ENCODE results near the gene PRSS33. TPM values are rescaled to one million over a fixed set of nuclear protein-coding genes. Genes with fewer than 3 reads are reported as not detected.

PRSS33 gene
- total RNA-seq, 1 donor from 2014 or later: not detected

DNA sequence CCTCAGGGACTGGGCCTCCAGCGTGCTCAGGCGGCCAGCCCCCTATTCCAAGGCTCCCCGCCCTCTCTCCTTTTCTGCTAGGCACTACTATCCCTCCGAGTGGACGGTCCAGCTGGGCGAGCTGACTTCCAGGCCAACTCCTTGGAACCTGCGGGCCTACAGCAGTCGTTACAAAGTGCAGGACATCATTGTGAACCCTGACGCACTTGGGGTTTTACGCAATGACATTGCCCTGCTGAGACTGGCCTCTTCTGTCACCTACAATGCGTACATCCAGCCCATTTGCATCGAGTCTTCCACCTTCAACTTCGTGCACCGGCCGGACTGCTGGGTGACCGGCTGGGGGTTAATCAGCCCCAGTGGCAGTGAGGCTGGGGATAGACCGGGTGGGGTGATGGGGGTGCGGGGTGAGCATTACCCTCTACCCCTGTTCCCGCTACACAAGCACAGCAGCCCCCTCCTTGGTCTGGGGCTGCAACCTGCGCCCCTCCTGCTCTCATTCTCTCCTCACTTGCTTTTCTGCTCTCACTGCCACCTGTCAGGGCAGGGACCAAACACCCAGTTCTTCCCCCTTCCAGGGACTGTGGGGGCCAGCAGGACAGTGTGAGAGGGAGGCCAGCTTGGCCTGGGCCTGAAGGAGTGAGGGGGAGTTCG is 12.0 kb upstream of the PRSS33 start:
- Histone ChIP-seq H3K27me3 (ENCODE audit: control insufficient read depth, insufficient read depth, low read length) (no peaks in the 10 kb centered on the region), H3K36me3 (ENCODE audit: control insufficient read depth, insufficient read depth, low read length) (no peaks in the 10 kb centered on the region), H3K4me3 (ENCODE audit: low read depth, low read length) (no peak overlapping the region)
- no peak for FAIRE-seq
- no peak for DNase-seq (ENCODE audit: low read depth)
- TF ChIP-seq, protein P1, sequence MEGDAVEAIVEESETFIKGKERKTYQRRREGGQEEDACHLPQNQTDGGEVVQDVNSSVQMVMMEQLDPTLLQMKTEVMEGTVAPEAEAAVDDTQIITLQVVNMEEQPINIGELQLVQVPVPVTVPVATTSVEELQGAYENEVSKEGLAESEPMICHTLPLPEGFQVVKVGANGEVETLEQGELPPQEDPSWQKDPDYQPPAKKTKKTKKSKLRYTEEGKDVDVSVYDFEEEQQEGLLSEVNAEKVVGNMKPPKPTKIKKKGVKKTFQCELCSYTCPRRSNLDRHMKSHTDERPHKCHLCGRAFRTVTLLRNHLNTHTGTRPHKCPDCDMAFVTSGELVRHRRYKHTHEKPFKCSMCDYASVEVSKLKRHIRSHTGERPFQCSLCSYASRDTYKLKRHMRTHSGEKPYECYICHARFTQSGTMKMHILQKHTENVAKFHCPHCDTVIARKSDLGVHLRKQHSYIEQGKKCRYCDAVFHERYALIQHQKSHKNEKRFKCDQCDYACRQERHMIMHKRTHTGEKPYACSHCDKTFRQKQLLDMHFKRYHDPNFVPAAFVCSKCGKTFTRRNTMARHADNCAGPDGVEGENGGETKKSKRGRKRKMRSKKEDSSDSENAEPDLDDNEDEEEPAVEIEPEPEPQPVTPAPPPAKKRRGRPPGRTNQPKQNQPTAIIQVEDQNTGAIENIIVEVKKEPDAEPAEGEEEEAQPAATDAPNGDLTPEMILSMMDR (IDR thresholded peaks at IDR 0.05; ENCODE audit: insufficient read depth, low read length, severe bottlenecking): no peak

DNA sequence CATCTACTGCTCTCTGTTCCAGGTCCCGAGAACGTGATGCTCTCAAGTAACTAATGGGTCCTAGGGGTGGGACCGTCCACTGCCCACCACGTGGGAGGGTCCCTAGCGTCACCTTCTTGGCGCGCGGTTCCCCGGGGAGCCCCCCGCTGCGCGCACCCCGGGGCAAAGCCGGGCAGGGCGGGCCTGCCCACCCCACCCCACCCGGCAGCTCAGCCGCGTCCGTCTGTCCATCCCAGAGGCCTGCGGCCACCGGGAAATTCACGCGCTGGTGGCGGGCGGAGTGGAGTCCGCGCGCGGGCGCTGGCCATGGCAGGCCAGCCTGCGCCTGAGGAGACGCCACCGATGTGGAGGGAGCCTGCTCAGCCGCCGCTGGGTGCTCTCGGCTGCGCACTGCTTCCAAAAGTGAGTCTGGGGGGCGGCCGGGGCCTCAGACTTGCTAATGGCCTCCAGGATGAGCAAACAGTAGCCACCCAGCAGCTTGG is 11.4 kb upstream of the PRSS33 start:
- no peak for DNase-seq (ENCODE audit: low read depth)
- no peaks in the 10 kb centered on the region for H3K27me3 ChIP-seq (ENCODE audit: control insufficient read depth, insufficient read depth, low read length)
- H3K4me3 ChIP-seq (ENCODE audit: low read depth, low read length): no peak overlapping the region
- FAIRE-seq: no peak
- TF ChIP-seq, protein P1 (IDR thresholded peaks at IDR 0.05; ENCODE audit: insufficient read depth, low read length, severe bottlenecking): no peak
- H3K36me3 ChIP-seq (ENCODE audit: control insufficient read depth, insufficient read depth, low read length): no peaks in the 10 kb centered on the region

DNA sequence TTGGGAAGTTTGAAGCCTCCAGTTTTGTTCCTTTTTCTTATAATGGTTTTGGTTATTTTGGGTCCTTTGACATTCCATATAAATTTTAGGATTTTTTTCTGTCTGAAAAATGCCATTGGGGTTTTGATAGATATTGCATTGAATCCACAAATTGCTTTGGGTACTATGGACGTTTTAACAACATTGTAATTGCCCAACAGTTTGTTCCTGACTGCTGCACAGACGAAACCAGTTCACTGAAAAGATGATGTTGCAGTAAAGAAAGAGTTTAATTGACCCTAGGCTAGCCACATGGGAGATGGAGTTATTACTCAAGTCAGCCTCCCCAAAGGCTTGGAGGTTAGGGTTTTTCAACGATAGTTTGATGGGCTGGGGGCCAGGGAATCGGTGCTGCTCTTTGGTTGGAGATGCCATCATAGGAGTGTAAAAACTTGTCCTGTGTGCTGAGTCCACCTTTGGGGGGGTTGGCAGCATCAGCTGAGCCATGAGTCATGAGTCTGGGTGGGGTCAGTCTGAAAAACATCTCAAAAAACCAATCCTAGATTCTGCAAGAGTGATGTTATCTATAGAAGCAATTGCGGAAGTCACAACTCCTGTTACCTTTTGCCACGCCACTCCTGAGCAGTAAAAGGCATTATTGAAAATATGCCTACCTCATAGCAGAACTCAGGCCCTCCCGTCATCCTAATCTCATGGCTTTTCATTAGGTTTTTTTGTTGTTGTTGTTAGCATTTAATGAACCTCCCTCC is 8.2 kb upstream of the PRSS33 start:
- FAIRE-seq (no peak), DNase-seq (ENCODE audit: low read depth) (peak; percentile 26)
- Histone ChIP-seq H3K4me3 (ENCODE audit: low read depth, low read length) (no peak overlapping the region), H3K27me3 (ENCODE audit: control insufficient read depth, insufficient read depth, low read length) (no peaks in the 10 kb centered on the region), H3K36me3 (ENCODE audit: control insufficient read depth, insufficient read depth, low read length) (no peaks in the 10 kb centered on the region)
- TF ChIP-seq, protein P1 (IDR thresholded peaks at IDR 0.05; ENCODE audit: insufficient read depth, low read length, severe bottlenecking): no peak

DNA sequence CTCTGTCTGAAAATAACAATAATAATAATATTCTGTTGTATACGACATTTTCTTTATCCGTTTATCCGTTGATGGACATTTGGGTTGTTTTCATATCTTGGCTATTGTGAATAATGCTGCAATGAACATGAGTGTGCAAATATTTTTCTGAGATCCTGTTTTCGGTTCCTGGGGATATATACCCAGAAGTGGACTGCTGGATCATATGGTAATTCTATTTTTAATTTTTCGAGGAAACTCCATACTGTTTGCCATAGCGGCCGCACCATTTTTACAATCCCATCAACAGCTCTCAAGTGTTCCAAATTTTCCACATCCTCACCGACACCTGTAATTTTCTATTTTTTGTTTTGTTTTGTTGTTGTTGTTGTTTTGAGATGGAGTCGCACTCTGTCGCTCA is 5.6 kb upstream of the PRSS33 start:
- Histone ChIP-seq H3K27me3 (ENCODE audit: control insufficient read depth, insufficient read depth, low read length) (peaks cover 2% of the 10 kb centered on the region), H3K36me3 (ENCODE audit: control insufficient read depth, insufficient read depth, low read length) (no peaks in the 10 kb centered on the region), H3K4me3 (ENCODE audit: low read depth, low read length) (no peak overlapping the region)
- DNase-seq (ENCODE audit: low read depth) (no peak), FAIRE-seq (no peak)
- TF ChIP-seq, protein P1 (IDR thresholded peaks at IDR 0.05; ENCODE audit: insufficient read depth, low read length, severe bottlenecking): no peak

DNA sequence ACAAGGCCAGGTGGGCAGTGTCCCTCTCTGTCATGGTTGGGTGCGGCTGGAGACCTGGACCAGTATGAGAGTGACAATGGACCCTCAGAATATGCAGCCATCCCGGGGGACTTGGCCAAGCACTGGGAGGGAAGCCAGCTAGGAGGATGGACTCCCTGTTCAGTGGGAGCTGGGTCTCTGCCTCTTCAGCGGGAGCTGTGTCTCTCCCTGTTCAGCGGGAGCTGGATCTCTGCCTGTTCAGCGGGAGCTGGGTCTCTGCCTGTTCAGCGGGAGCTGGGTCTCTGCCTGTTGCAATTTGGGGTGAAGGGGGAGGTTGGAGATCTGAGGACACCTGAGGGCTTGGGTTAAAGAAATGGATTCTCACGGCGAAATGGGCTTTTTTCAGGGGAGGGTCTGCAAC is 3.8 kb upstream of the PRSS33 start:
- DNase-seq (ENCODE audit: low read depth): no peak
- no peak overlapping the region for H3K4me3 ChIP-seq (ENCODE audit: low read depth, low read length)
- H3K27me3 ChIP-seq (ENCODE audit: control insufficient read depth, insufficient read depth, low read length): peaks cover 7% of the 10 kb centered on the region
- no peaks in the 10 kb centered on the region for H3K36me3 ChIP-seq (ENCODE audit: control insufficient read depth, insufficient read depth, low read length)
- TF ChIP-seq, protein P1 (IDR thresholded peaks at IDR 0.05; ENCODE audit: insufficient read depth, low read length, severe bottlenecking): no peak
- FAIRE-seq: no peak
